Ecto neural progenitor cell (in vitro differentiated cells): ENCODE data around the gene AGA.

Experiments
- DNase-seq: peaks from one replicate; pipeline ENCODE4 v3.0.0-alpha.2; 2018; ENCODE audit warnings: low spot score

AGA gene

DNA sequence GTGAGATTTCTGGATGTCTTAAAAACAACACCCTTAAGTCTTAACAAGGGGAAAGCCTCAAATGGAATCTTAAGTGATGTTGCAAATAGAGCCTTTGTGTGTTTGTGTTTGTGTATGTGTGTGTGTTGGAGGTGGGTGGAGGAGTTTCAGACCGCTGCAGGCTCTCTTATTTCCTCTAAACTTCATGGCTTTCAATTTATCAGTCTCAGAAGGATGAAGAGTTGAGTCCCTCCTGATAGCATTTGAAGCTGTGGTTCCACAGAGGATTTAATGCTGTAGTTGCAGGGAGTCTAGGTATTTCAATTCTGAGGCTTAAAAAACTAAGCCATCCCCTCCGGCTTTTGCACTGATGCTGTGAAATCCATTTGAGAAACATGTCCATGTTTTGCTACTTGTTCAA is 4.3 kb upstream of the AGA start:
- DNase-seq = no peak

GRCh38 chr4:177444911-177445736 is 2.9 kb upstream of the AGA start:
- no peak for DNase-seq

- no peak for DNase-seq
Measured at GRCh38 chr4:177441061-177441802, 1.0 kb downstream of the AGA start.

DNA sequence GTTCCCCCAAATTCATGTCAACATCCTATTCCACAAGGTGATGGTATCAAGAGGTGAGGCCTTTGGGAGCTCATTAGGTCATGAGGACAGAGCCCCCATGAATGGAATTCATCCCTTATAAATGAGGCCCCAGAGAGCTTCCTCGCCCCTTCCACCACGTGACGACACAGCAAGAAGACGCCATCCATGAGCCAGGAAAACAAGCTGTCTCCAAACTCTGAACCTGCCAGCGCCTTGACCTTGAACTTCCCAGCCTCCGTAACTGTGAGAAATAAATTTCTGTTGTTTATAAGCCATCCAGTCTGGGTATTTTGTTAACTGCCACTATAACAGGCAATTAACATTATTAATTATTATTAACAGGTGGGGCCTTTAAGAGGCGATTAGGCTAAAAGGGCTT is 5.8 kb downstream of the AGA start:
- DNase-seq = no peak

- DNase-seq = no peak
Measured at GRCh38 chr4:177434667-177435066, 7.6 kb downstream of the AGA start.

DNA sequence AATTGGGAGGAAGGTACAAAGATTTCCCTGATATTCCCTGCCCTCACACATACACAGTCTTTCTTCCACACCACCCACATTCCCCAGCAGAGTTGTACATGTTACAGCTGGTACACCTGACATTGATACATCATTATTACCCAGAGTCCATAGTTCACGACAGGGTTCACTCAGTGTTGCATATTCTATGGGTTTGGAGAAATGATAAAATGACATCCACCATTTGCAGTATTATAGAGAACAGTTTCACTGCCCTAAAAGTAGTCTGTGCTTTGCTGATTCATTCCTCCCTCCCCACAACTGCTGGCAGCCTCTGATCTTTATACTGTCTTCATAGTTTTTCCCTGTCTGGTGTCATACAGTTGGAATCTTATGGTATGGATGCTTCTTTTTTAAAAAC is 15.0 kb downstream of the AGA start:
- DNase-seq = no peak

DNA sequence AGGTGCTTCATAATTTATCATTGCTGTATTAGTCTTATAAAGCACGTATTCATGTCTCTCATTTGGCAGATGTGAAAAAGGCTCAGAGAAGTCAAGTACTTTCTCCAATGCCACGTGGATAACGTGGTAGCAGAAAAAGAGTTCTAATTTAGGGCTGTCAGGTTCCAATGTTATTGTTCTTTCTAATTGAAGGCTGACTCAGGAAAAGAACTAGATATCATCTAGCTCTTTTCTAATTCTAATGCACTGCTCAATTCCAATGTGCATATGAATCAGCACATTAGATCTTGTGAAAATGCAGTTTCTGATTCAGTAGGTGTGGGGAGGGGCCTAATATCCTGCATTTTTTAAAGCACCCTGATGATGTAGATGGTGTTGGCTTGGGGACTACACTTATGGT is 22.8 kb downstream of the AGA start:
- DNase-seq = no peak

DNA sequence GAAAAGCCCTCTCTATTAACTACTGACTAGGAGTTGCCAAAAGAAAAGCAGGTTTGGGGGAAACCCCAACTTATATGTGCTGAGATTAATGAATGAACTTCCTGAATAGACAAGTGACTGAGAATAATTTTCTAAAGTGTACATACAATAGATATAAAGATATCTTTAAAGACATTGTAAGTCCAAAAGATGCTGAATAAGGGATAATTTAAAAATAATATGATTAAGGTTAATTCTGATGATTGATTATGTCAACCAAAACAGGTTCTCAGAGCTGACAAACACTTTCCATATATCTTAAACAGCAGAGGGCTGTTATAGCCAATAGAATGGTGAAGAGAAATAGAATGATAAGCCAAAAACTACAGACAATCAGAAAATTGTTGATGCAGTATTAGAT is 28.6 kb downstream of the AGA start:
- no peak for DNase-seq

DNA sequence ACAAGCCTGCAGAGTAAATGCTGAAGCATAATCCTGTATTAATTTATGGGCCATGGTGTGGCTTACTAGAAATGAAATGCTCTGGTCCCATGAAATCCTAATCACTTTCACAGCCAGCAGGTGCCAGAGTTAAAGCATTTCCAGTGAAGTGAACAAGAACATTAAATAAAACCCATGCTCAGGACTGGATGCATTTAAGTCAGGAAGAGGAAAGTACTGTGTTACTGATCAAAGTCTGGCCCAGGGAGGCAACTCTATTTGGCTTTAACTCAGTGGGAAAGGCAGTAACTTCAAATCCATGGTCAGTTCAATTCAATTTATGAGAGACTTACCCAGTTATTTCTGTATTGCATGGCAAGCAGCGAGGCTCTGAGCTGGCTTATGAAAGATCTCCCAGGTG is 29.2 kb downstream of the AGA start:
- DNase-seq = no peak

GRCh38 chr4:177411996-177412395 is 30.2 kb downstream of the AGA start:
- no peak for DNase-seq

DNA sequence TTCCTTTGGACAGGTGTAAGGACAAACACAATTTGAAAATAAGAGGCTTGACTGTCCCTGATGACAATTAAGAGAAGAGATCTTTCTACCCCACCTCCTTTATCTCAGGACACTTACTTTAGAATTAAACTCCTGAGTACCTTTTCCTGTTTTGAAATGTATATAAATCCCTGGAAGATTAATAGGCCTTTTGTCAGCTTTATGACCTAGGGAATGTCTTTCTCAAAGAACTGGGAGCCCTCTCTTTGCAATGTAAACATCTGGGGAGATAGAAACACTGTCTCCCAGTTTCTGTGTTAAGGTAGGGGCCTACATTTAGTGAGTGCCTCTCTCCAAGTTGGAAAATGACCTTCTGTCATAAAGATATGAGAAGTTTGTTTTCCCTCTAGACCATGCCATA is 31.7 kb downstream of the AGA start:
- DNase-seq = no peak

DNA sequence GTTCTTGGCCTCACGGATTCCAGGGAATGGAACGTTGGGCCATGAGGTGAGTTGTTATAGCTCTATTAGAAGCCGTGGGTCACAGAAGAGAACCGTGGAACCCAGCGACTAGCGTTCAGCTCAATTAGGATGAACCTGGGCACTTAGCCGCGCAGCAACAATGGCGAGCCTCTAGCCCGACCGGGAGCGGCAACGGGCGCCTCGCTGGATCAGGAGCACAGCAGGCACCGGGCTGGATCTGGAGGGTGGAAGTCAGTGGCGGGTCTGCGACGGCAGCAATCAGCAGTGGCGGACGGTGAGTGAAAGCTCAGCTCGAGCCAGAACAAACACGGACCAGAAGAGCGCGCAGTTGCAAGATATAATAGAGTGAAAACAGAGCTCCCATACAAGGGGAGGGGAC is 34.2 kb downstream of the AGA start:
- DNase-seq = no peak

DNA sequence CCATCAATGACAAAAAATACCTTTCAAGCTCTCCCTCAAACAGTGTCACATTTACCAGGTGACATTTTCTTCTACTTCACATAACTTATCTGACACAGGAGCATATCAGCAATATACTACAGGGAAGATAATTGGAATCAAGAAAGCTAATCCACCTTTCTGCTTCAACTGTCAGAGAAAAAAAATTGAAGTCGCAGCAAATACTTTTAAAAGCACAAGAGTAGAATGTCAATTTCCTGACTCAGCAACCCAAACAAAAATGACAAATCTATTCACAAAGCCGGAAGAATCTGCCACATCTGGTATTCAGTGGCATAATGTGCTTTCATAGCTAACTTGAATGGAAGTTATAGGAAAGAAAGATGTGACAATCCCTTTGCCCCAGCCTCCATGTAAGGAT is 36.7 kb downstream of the AGA start:
- no peak for DNase-seq

DNA sequence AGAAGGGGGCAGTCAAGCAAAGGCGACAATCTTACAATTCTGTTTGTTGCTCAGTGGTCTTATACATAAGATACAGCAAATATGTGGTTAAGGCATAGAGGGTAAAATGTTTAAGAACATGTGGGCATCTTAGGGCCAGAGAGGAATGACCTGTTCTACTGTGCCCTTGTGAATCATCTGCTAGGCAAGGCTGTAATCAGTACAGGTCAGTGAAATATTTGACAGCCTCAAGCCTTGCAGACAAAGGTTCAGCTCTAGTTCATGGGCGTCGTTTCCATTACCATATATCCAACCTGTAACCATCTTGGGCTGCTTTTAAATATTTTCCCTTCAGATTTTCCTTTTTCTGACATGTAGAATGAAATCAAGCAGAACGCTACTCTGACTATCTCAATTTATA is 37.3 kb downstream of the AGA start:
- DNase-seq = no peak

- DNase-seq = no peak
Measured at GRCh38 chr4:177404342-177404741, 37.9 kb downstream of the AGA start.

- no peak for DNase-seq
Measured at GRCh38 chr4:177403746-177404145, 38.5 kb downstream of the AGA start.

DNA sequence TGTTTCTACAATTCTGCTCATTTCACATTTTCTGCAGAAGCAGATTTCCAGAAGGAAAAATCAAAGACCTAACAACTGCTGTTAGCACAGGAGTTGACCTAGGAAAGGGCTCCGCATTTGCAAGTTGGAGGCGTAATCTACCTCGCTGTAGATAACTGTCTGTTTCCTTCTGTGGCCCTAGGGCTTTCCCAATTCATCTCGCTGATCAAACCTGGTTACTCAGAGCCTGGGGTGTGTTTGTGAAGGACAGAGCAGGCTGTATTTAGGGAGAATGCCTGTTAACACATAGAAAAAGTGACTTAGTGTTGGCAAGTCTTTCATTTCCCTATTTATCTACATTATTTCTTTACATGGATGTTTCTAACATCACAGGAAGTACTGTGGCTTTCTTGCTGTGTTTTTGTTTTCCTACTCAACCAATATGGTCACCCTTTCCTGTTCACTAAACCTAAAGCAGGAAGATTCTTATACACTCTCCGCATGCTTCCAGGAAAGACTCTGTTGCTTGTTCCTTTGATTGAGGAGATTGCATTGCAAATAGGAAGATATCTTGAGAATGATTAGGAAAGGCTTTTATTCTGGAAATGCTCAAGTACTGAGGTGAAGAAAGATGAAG is 40.5 kb downstream of the AGA start:
- no peak for DNase-seq

DNA sequence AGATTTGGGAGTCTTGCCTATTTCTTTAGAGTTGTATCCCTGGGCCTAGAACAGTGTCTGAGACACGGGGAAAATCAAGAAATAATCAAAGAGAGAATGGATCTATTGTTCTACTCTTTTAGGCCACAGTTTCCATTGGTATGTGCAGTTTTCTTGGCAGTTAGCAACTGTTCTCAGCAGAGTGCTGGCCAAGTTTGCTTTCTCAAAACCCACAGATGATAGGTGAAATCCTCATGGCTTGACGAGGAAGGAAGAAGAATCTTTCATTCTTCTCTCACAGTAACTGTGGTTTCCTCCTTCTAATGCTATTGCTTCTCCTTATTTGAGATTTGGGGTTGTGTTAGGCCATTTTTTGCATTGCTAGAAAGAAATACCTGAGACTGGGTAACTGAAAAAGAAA is 42.2 kb downstream of the AGA start:
- DNase-seq = no peak

DNA sequence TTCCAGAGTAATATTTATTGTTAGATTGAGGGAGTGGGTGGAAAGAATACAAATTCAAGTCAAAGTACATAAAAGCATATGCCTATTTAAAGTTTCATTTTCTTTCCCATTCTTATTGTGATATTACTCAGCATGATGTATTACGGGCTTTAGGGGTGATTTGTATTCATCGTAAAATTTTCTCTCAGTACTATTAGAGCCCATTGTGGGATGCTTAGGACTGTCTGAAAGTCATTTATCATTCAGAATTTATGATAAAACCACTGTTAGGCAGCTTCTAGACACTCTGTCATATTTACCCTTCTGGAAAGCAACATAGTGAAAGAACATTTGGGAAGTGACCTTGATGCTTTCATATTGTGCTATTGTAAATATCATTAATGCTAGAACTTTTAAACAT is 45.9 kb downstream of the AGA start:
- no peak for DNase-seq

DNA sequence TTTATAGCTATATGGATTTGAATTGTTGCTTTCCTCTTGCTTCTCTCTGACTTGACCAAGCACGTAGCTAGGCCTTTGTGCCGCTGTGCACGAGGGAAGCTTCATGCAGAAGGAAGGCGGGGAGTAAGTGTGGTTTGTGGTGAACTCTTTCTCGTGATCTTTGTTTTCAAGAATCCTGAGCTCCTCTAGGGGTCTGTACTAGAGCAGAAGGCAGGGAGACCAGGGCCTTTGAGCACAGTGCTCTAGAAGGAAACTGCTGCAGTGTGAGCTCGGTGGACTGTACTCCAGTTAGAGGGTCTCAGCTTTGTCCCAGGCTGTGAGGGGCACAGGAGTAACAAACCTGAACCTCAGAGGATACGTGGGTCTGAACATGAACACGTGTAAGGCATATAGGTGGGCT is 49.0 kb downstream of the AGA start:
- no peak for DNase-seq

GRCh38 chr4:177391953-177392352 is 50.3 kb downstream of the AGA start:
- DNase-seq = no peak

DNA sequence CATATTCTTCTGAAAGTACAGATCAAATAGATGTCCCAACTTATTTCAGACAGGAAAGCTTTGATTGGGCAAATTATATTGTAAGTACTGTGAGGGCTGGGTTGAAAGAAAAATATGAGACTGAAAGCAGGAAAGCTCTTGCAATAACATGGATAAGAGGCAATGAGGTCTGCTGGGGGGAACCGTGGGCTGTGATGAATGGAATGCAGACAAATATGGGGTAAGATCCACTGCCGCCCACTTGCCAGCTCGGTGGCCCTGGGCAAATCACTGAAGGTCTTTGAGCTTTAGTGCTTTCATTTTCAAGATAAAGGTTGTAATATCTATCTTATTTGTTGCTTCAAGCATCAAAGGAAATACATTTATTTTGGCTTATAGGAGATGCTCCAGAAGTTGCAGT is 51.0 kb downstream of the AGA start:
- no peak for DNase-seq

DNA sequence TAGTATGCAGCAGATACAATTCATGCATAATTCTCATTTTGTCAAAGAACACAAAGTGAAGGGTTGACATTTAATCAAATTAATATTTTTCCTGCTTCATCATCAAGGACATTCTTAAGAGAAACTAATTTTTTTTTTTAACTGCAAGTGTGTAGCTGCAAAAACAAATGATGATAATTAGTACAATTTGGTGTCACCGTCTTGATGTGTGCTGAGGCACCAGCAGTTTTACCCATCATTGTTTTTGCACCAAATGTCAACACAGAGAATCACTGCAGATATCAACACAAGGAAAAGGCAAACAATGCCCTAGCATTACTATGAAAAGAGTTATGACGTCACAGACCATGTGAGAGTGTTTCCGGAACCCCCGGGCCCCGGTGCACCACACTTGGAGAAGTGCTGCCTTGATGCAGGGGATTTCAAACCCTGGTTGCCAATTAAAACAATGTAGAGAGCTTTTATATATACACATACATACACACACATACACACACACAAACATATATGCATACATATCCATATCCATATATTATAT is 55.9 kb downstream of the AGA start:
- no peak for DNase-seq
